A673 (cell line): ENCODE measurements around the gene PSMG1.

Experiments used
- CTCF ChIP-seq: fragments of 300-800, 200-600 bp; sonication (generic); conservative IDR thresholded peaks from 2 replicates; pipeline ENCODE4 v1.5.1; 2017; ENCODE audit warnings: low read depth, mild to moderate bottlenecking, antibody characterized with exemption, low read length, moderate library complexity, mixed read lengths
- EZH2 ChIP-seq: fragments of 200-600 bp; sonication (generic); IDR thresholded peaks from 2 replicates; pipeline ENCODE4 v1.6.1; 2017; ENCODE audit warnings: borderline replicate concordance, low read depth, mild to moderate bottlenecking, mixed read lengths, antibody characterized with exemption, low read length; ENCODE audit not compliant: poor library complexity, severe bottlenecking

GRCh38 chr21:39220150-39220549 lies 36.9 kb upstream of the PSMG1 start:
- TF ChIP-seq CTCF (no peak), EZH2 (no peak)
